B cell (primary cell): ENCODE results near the gene TBRG1. TPM values are rescaled to one million over a fixed set of nuclear protein-coding genes. Genes with fewer than 3 reads are reported as not detected.

Source experiments
- ATAC-seq: fragments of 200-7000 bp; cut with Tn5 transposase; one replicate; pipeline ENCODE4 v1.10.0; 2021; ENCODE audit warnings: low read depth, mild to moderate bottlenecking, moderate number of reproducible peaks, moderate library complexity
- CTCF ChIA-PET: fragments of 350-600 bp; sonication (Branson Sonifier 250); formaldehyde crosslinking; loops from one replicate; lab custom pipeline; 2021; ENCODE audit warnings: antibody characterized with exemption, inconsistent platforms; lab: Charles Lee
- POLR2A ChIA-PET: fragments of 350-600 bp; sonication (Branson Sonifier 250); formaldehyde crosslinking; loops from one replicate; lab custom pipeline; 2021; ENCODE audit warnings: antibody characterized with exemption; lab: Charles Lee
- DNase-seq: peaks from one replicate; pipeline ENCODE4 v3.0.0; 2013
- H2AFZ ChIP-seq: 2 replicates; pipeline ENCODE4 v1.6.1; 2012; ENCODE audit warnings: mild to moderate bottlenecking, low read depth, low read length; ENCODE audit not compliant: insufficient read depth, poor library complexity, severe bottlenecking
- H3K27ac ChIP-seq, 2 donors: 1 replicate in 1 of 2; 2 replicates in 1 of 2; pipeline ENCODE4 v1.5.1; 2012 to 2013; ENCODE audit warnings: low read length in 2 of 2, mild to moderate bottlenecking in 2 of 2, moderate library complexity in 1 of 2
- H3K27me3 ChIP-seq, 4 experiments: fragments of 200-600 bp in 1 of 4; sonication (generic) in 1 of 4; replicated peaks in 1 of 4; 1 replicate in 2 of 4; 2 replicates in 2 of 4; pipeline versions ENCODE4 v1.6.1 to v1.7.0; 2013 to 2016; ENCODE audit warnings: low read length in 3 of 4, mild to moderate bottlenecking in 2 of 4, mixed read lengths in 1 of 4, moderate library complexity in 1 of 4; ENCODE audit not compliant: insufficient read depth in 4 of 4, control insufficient read depth in 3 of 4; ENCODE audit errors: control extremely low read depth in 1 of 4
- H3K36me3 ChIP-seq, 2 experiments: replicated peaks in 1 of 2; 1 replicate in 1 of 2; 2 replicates in 1 of 2; pipeline versions ENCODE4 v1.6.1 to v1.7.1; 2013; ENCODE audit warnings: low read length in 1 of 2; ENCODE audit not compliant: insufficient read depth in 2 of 2, control insufficient read depth in 1 of 2; ENCODE audit errors: control extremely low read depth in 1 of 2, extremely low read depth in 1 of 2
- H3K4me1 ChIP-seq, 2 donors: fragments of 200-600 bp in 1 of 2; sonication (generic) in 1 of 2; 1 replicate in 1 of 2; 2 replicates in 1 of 2; pipeline versions ENCODE4 v1.5.1 to v1.6.1; 2013 to 2017; ENCODE audit warnings: low read length in 2 of 2; ENCODE audit not compliant: control insufficient read depth in 2 of 2, insufficient read depth in 2 of 2
- H3K4me2 ChIP-seq: replicated peaks from 2 replicates; pipeline ENCODE3; 2012; ENCODE audit warnings: mild to moderate bottlenecking, low read depth, low read length; ENCODE audit not compliant: poor library complexity, severe bottlenecking
- H3K4me3 ChIP-seq, 5 experiments: fragments of 200-600 bp in 1 of 5; sonication (generic) in 1 of 5; 1 replicate in 3 of 5; 2 replicates in 2 of 5; pipeline versions ENCODE4 v1.5.1 to v1.7.0; 2011 to 2016; ENCODE audit warnings: low read length in 4 of 5, mild to moderate bottlenecking in 4 of 5, low read depth in 2 of 5, control low read depth in 1 of 5, moderate library complexity in 1 of 5; ENCODE audit not compliant: insufficient read depth in 1 of 5; ENCODE audit errors: control extremely low read depth in 1 of 5, extremely low read depth in 1 of 5
- H3K79me2 ChIP-seq: fragments of 200-600 bp; sonication (generic); one replicate; pipeline ENCODE4 v1.6.0; 2016; ENCODE audit warnings: low read length; ENCODE audit not compliant: control insufficient read depth, insufficient read depth
- H3K9ac ChIP-seq: fragments of 200-600 bp; sonication (generic); 2 replicates; pipeline ENCODE4 v1.6.1; 2017; ENCODE audit warnings: mild to moderate bottlenecking, low read length, moderate library complexity
- H3K9me3 ChIP-seq, 3 donors: one replicate each; pipeline versions ENCODE4 v1.6.1 to v1.7.1; 2013; ENCODE audit warnings: low read length in 2 of 3; ENCODE audit not compliant: control insufficient read depth in 2 of 3, insufficient read depth in 1 of 3; ENCODE audit errors: control extremely low read depth in 1 of 3
- H4K20me1 ChIP-seq: 2 replicates; pipeline ENCODE4 v1.6.0; 2012; ENCODE audit warnings: mild to moderate bottlenecking, low read length; ENCODE audit not compliant: insufficient read depth, control insufficient read depth, poor library complexity, severe bottlenecking
- H3K27ac Mint-ChIP-seq: one replicate; pipeline ENCODE4 v1.8.0; 2021; ENCODE audit warnings: mixed read lengths
- H3K27me3 Mint-ChIP-seq: one replicate; pipeline ENCODE4 v1.8.0; 2021; ENCODE audit warnings: mixed read lengths
- H3K4me1 Mint-ChIP-seq: one replicate; pipeline ENCODE4 v1.8.0; 2021; ENCODE audit warnings: mixed read lengths
- H3K4me3 Mint-ChIP-seq: one replicate; pipeline ENCODE4 v1.8.0; 2021; ENCODE audit warnings: mixed read lengths
- H3K9me3 Mint-ChIP-seq: one replicate; pipeline ENCODE4 v1.8.0; 2022; ENCODE audit warnings: mixed read lengths; ENCODE audit not compliant: insufficient read depth
- EZH2 ChIP-seq: IDR thresholded peaks from 2 replicates; pipeline ENCODE4 v1.6.1; 2012; ENCODE audit warnings: borderline replicate concordance, low read depth, mild to moderate bottlenecking, moderate library complexity, low read length; ENCODE audit not compliant: insufficient read depth, poor library complexity, severe bottlenecking
- WGBS: methylation state at CpG from one replicate; pipeline ENCODE4 v1.1.5; 2013; ENCODE audit warnings: missing lambda C conversion rate; ENCODE audit not compliant: insufficient coverage; 5-methylcytosine and 5-hydroxymethylcytosine counted together
- intact Hi-C: fragments of 100-400 bp; cut with micrococcal nuclease; formaldehyde crosslinking; loops from one replicate; pipeline ENCODE4 v1.10.0; 2022
- polyA plus RNA-seq: library from polyadenylated mRNA; depleted of rRNA; stranded (reverse); fragments of >200 nt; gene quantifications from 2 replicates; pipeline ENCODE4 v1.2.3, GENCODE V29; 2012
- total RNA-seq, 2 donors: library from RNA; stranded (reverse); fragments of 120-200 nt in 1 of 2; gene quantifications; 1 replicate in 1 of 2; 2 replicates in 1 of 2; pipeline versions ENCODE4 v1.2.3 to v1.2.4, GENCODE V29; 2013 to 2022
- TF ChIP-seq, protein P1 (sequence below): fragments of 200-600 bp; IDR thresholded peaks from one replicate; pipeline ENCODE4 v1.8.0; 2022; ENCODE audit warnings: antibody characterized with exemption, mild to moderate bottlenecking

Gene TBRG1
- total and polyA plus RNA-seq, 2 donors (not counting 1 experiment from before 2014, with no cell fraction given): 68.2 to 71.5 TPM

DNA sequence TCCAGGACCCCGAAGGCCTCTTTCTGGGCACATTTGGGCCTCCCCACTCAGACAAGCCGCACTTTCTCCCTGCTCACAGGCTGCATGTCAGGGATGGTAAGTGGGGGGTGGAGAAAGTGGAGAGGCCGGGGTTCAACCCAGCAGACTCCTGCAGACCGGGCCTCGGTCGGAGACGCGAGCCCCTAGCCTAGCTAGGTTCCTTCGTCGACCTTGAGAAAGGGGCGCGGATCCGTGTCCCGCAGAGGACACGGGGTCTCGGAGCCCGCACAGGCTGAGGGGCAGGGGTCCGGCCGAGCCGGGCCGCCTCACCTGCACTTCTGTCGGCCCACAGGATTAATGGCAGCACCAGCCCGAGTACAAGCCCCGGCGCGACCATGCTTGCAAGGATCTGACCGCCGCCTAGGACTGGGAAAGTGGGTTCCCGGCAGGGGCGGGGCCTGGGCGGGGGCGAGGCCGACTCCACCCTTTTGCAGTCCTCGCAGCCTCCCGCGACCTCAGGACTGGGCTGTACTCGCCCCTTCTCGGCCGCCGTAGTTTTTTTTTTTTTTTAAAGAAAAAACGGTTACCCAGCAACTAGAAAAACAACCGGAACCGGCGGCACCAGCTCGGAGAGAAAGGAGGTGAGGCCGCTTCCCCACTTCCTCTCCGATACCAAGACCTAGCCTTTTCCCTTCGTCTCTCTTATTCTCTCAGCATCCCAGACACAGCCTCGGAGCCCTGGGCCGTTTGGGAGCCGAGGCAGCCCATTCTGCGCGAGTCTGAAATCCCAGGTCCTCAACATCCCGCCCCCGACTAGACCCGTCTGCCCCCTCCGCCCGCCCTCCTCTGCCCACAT is 50.9 kb downstream of the TBRG1 start, which contains the start of the genes SIAE and SPA17:
Gene SIAE, minus strand, starts transcription at position 407 of the 835 bp plus-strand sequence. Its CDS starts 31 bp downstream, at position 376.
Gene SPA17, plus strand, starts transcription at position 572 of the 835 bp plus-strand sequence. CDS start 1,361 bp downstream, outside the sequence.
- Histone ChIP-seq H4K20me1 (no peaks in the 10 kb centered on the region), H3K4me3 (peak within 1 kb of the TSS; percentile 46 to 93 (median 75)), H2AFZ (peak within 1 kb of the TSS; percentile 94), H3K36me3 (no peaks in the 10 kb centered on the region), H3K27ac (peak within 1 kb of the TSS; percentile 73 to 90), H3K4me1 (peaks cover 23 to 32% of the 10 kb centered on the region in 2 donors), H3K9me3 (no peaks in the 10 kb centered on the region), H3K4me2 (peak within 1 kb of the TSS; percentile 96), H3K9ac (peak within 1 kb of the TSS; percentile 82), H3K79me2 (no peaks in the 10 kb centered on the region), H3K27me3 (no peaks in the 10 kb centered on the region)
- H3K4me3 Mint-ChIP-seq: peak within 1 kb of the TSS; percentile 94
- intact Hi-C loops: loop anchor here (1.0 to 5.0 kb wide), 5 partner anchors 52 to 127 kb away; partner anchors contain the start of gene MSANTD2
- no peaks in the 10 kb centered on the region for H3K9me3 Mint-ChIP-seq
- CTCF ChIA-PET: interaction anchor here (0.6 to 6.5 kb wide), 13 partner anchors 28 to 192 kb away, joined by 3 to 177 read pairs (median 5); partner anchors contain the start of genes ESAM, MSANTD2 and NRGN
- POLR2A ChIA-PET: interaction anchor here (0.6 to 1.5 kb wide), 9 partner anchors 65 to 562 kb away, joined by 3 to 8 read pairs (median 3); partner anchors contain the start of genes MSANTD2 and NRGN
- peak within 1 kb of the TSS; percentile 96 for H3K27ac Mint-ChIP-seq
- no peaks in the 10 kb centered on the region for H3K27me3 Mint-ChIP-seq
- ATAC-seq: peak; percentile 93
- no peak for TF ChIP-seq EZH2
- peaks cover 25% of the 10 kb centered on the region for H3K4me1 Mint-ChIP-seq
- under 1% methylated on average over 52 of the region's 58 CpGs for WGBS
- peak; percentile 96 for DNase-seq

DNA sequence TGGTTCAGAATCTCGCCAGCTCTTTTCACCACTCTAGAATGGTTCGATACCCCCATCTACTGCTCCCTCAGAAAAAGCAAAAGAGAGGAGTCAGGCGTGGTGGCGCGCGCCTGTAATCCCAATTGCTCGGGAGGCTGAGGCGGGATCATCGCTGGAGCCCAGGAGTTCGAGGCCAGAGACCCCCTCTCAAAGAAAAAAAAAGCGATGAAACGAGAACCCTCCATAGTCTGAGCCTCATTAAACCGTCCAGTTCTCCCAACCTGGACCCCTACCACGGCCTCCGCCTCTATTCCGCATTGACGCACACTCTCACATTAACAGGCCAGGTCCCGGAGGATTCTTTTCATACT is 51.5 kb downstream of the TBRG1 start:
- Histone ChIP-seq H4K20me1 (no peaks in the 10 kb centered on the region), H3K79me2 (no peaks in the 10 kb centered on the region), H3K9me3 (no peaks in the 10 kb centered on the region), H3K27ac (peak overlapping the region; percentile 73 to 90), H2AFZ (peak overlapping the region; percentile 94), H3K4me2 (peak overlapping the region; percentile 96), H3K9ac (peak overlapping the region; percentile 82), H3K36me3 (no peaks in the 10 kb centered on the region), H3K4me1 (peaks cover 23 to 32% of the 10 kb centered on the region in 2 donors), H3K4me3 (peak overlapping the region; percentile 46 to 93 (median 75)), H3K27me3 (no peaks in the 10 kb centered on the region)
- DNase-seq (no peak), ATAC-seq (no peak)
- H3K27me3 Mint-ChIP-seq: no peaks in the 10 kb centered on the region
- TF ChIP-seq, protein P1, sequence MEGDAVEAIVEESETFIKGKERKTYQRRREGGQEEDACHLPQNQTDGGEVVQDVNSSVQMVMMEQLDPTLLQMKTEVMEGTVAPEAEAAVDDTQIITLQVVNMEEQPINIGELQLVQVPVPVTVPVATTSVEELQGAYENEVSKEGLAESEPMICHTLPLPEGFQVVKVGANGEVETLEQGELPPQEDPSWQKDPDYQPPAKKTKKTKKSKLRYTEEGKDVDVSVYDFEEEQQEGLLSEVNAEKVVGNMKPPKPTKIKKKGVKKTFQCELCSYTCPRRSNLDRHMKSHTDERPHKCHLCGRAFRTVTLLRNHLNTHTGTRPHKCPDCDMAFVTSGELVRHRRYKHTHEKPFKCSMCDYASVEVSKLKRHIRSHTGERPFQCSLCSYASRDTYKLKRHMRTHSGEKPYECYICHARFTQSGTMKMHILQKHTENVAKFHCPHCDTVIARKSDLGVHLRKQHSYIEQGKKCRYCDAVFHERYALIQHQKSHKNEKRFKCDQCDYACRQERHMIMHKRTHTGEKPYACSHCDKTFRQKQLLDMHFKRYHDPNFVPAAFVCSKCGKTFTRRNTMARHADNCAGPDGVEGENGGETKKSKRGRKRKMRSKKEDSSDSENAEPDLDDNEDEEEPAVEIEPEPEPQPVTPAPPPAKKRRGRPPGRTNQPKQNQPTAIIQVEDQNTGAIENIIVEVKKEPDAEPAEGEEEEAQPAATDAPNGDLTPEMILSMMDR: no peak
- TF ChIP-seq EZH2: no peak
- intact Hi-C loops: loop anchor here (1.0 to 5.0 kb wide), 2 partner anchors 53 kb away; no protein-coding TSS in a partner anchor
- ChIA-PET CTCF (interaction anchor here (1.0 to 6.5 kb wide), 8 partner anchors 29 to 162 kb away, joined by 3 to 177 read pairs (median 7); partner anchors contain the start of genes ESAM and MSANTD2), POLR2A (interaction anchor here (0.6 to 1.5 kb wide), 9 partner anchors 65 to 563 kb away, joined by 3 to 8 read pairs (median 3); partner anchors contain the start of genes MSANTD2 and NRGN)
- H3K4me1 Mint-ChIP-seq: peaks cover 25% of the 10 kb centered on the region
- WGBS: 50% methylated on average over 14 of the region's 18 CpGs
- H3K27ac Mint-ChIP-seq: peak overlapping the region; percentile 96
- H3K4me3 Mint-ChIP-seq: peak overlapping the region; percentile 94
- no peaks in the 10 kb centered on the region for H3K9me3 Mint-ChIP-seq
